Kidney capillary endothelial cell (primary cell): Measurements from ENCODE around the gene COPE.
"Not testable (repeated sequence)": the region's sequence is repeated elsewhere in the genome, so short reads cannot be mapped to it uniquely, and the experiment has no call there.

Source experiments
- DNase-seq: peaks from one replicate; pipeline ENCODE4 v3.0.0-alpha.2; 2018; ENCODE audit warnings: low spot score

The COPE gene

DNA sequence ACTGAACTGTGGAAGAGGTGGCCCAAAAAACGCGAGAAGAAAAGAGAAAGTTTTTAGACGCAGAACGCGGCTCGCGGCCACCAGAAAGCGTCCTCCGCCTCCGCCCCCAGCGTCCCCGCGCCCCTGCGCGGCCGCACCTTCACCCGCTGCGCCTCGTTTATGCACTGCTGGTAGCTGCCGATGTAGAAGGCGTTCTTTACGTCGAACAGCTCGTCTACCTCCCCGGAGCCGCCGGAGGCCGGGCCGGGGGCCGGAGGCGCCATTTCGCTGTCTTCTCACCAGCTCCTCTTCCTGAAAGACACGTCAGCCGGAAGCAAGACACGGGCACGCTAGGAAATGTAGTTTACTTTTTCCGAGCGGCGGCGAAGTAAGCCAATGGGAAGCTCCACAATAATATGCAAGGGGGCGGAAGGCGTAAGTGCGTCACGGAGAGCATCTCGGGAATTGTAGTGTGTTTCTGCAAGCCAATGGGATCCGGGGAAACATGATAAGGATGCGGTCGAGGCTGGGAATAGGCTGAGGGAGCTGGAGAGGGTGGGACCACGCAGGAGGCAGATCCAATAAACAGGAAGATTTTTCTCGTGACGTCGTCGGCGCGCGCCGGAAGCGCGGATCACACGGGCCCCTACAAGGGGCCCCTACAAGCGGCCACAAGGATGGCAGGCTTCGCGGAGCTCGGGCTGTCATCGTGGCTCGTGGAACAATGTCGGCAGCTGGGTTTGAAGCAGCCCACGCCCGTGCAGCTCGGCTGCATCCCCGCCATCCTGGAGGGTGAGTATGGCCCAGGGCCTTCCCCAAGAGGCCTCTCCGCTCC lies at the start of gene COPE, which contains the start of gene DDX49:
Gene COPE (minus strand): TSS at position 302 of the 814 bp plus-strand sequence. CDS start 39 bp downstream, at position 263.
Gene DDX49 (plus strand): TSS at position 630 of the 814 bp plus-strand sequence. CDS start 27 bp downstream, at position 657.
- DNase-seq = peak; percentile 100

DNA sequence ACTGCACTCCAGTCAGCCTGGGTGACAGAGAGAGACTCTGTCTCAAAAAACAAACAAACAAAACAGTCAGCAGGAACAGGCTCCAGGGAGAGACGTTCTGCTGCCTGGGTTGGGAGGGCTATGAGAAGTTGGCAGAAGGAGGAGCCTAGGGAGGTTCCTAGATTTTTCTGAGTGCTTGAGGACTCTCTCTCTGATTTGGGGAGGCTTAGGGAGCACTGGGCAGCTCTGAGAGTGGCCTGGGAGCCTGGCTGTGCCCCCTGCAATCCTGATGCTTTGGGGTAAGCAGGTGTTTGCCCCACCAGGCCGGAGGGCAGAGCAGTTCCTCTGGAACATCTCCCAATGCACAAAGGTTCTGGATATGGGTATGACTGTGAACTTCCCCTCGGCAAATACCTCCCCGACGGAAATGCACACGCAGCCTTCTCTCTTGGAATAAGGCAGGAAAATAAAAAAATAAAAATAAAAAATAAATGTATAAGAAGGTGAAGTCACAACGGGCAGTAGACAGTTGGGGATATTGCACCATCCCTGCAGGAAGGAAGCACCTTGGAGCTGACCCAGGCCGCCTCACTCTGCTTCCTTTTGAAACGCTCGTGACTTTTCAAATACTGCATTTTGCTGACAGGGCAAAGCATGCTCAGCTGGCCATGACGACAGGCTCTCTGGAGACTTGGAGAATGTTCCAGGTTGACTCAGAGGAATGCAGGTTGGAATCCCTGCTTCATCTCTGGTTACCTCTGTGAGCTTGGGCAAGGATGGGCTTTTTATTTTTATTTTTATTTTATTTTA lies 48.4 kb upstream of the COPE start:
- DNase-seq = peak; percentile 95

DNA sequence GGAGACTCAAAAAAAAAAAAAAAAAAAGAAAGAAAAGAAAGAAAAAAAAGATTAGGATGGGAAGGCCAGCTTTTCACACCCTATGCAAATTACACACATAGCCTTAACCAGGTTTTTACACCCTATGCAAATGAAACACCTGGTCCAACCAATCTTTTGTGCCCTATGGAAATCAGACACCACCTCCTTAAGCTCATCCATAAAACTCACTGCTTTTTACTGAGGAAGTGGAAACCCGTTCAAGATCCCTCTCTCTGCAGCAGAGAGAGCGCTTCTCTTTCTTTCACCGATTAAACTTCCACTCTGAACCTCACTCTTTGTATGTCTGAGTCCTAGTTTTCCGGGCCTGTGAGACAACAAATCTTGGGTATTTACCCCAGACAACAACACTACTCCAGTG lies 47.1 kb upstream of the COPE start:
- DNase-seq = no peak

DNA sequence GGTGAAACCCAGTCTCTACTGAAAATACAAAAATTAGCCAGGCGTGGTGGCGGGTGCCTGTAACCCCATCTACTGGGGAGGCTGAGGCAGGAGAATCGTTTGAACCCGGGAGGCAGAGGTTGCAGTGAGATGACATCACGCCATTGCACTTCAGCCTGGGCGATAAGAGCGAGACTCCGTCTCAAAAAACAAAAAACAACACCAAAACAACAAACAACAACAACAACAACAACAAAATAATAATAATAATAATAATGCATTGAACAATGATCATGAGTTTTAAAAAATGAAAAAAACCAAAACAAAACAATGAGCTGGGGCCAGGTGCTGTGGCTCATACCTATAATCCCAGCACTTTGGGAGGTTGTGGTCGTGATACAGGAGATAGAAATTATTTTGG lies 44.9 kb upstream of the COPE start:
- DNase-seq = no peak

DNA sequence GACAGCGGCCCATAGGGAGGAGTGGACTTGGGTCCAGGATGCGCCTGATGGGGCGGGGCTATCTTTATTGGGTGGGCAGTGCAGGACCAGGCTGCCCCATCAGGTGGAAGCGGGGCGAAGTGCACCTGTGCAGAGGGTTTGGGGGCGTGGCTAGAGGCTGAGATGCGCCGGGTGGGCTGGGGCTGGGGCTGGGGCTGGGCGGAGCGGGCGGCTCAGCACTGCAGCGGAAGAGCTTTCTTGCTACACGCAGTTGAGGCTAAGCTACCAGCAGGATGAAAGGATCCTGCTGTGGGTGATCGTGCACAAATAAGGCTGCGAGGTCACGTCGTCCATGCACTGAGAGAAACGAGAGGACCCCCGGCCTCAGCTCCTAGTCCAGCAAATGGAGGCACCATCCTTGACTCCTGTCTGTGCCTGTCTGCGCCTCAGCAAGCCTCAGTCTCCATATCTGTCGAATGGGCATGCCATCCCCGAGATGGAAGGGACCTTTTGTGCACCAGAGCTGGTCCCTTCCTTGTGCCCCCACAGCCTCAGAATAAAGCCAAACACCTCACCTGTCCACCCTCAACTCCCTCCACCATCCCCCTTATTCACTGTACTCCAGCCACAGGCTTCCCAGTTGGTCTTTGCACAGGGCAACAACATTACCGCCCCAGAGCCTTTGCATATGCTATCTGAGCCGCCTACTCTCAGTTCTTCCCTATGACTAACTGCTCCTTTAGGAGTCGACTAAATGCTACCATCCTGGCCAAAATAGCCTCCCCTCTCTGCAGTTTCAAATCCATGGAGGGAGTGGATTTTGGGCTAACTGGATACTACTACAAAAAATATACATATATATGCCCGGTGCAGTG lies 42.8 kb upstream of the COPE start:
- no peak for DNase-seq

DNA sequence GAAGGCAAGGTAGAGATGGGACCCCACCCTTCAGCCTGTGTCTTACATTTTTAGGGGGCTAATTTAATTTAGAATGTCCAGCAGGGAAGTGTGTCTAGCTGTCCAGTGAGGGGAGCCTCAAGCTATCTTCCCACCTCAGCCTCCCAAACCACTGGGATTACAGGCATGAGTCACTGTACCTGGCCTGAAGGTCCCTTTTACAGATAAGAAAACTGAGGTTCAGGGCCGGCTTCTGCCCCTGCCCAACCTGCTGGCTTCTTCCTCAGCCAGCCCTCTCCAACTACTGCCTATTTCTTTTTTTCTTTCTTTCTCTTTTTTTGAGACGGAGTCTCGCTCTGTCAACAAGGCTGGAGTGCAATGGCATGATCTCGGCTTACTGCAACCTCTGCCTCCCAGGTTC lies 41.2 kb upstream of the COPE start:
- DNase-seq = no peak

DNA sequence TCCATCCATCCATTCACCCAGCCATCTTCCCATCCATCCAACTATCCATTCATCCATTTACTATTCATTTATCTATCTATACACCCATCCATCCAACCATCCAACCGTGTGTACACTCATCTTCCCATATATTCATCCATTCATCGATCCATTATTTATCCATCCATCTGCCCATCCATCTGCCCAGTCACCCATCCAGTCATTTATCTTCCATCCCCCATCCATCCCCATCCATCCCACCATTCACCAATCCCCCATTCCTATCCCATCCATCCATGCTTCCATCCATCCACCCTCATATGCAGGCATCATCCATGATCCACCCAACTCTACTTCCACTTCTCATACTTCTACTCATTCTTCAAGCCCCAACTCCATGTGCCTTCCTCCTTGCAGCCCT lies 35.9 kb upstream of the COPE start:
- DNase-seq = no peak

DNA sequence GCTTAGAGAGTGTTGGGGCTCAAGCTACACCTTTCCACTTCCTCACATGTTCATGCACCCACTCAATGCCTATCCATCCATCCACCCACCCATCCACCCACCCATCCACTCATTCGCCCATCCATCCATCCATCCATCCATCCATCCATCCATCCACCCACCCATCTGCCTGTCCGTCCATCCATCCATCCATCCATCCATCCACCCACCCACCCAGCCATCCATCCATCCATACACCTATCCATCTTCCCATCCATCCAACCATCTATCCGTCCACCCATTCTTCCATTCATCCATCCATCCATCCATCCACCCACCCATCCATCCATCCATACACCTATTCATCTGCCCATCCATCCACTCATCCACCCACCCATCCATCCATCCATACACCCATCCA lies 34.9 kb upstream of the COPE start:
- DNase-seq = no peak

DNA sequence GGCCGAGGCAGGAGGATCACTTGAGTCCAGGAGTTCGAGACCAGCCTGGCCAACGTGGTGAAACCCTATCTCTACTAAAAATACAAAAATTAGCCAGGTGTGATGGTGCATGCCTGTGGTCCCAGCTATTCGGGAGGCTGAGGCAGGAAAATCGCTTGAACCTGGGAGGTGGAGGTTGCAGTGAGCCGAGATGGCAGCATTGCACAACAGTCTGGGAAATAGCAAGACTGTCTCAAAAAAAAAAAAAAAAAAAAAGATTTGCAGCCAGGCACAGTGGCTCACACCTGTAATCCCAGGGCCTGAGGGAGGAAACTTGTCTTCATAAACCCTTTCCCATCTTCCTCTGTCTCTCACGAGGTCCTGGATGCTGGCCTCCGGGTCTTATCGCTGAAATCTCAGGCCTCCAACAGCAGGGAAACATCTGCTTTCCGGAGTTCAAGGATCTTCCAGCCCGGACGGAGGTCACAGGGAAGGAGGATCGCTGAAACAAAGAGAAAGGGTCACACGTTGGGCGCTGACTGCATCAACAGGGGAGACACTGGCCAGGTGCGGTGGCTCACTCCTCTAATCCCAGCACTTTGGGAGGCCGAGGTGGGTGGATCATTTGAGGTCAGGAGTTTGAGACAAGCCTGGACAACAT lies 33.3 kb upstream of the COPE start:
- not testable (repeated sequence) for DNase-seq

DNA sequence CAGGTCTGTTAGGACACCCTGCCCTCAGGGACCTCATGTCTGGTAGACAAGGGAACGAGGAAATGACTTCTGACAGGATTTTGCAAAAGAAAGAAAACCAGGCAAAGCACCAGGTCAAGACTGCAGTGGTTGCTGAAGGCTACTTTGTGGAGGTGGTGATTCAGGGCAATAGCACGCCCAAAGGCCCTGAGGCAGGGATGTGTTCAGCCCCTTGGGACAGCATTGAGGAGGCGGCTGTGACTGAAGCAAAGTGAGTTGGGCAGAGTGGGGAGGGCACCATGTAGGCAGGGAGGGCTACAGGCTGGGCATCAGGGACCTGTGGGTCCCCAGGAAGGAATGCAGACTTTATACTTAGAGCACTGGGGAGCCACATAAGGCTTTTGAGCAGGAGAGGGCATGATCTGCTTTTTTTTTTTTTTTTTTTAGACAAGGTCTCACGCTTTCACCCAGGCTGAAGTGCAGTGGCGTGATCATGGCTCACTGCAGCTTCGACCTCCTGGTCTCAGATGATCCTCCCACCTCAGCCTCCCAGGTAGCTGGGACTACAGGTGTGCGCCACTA lies 32.6 kb upstream of the COPE start:
- DNase-seq = no peak

DNA sequence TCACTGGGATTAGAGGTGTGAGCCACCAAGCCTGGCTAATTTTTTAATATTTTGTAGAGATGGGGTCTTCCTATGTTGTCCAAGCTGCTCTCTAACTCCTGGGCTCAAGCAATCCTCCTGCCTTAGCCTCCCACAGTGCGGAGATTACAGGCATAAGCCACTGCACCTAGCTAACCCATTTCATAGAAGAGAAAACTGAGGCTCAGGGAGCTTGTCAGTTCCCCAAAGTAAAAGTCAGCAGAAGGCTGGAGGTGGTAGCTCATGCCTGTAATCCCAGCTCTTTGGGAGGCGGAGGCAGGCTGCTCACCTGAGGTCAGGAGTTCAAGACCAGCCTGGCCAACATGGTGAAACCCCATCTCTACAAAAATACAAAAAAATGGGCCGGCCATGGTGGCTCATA lies 30.7 kb upstream of the COPE start:
- DNase-seq = no peak

DNA sequence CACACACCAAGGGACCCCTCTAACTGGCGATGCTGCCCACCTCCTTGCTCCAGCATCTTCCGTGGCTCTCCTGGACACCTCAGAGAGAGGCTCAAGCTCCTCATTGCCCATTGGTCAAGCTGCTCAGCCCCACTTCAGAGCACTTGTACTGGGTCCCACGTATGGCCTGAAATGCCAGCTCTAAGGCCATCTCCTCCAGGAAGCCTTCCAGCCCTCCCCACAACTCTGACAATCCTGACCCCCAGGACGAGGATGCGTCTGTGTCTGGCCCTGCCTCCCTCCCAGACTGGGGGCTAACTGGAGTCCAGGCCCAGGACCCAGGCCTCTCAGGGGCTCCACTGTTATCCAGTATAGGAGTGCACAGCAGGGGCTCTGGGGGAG lies 29.8 kb upstream of the COPE start:
- no peak for DNase-seq

DNA sequence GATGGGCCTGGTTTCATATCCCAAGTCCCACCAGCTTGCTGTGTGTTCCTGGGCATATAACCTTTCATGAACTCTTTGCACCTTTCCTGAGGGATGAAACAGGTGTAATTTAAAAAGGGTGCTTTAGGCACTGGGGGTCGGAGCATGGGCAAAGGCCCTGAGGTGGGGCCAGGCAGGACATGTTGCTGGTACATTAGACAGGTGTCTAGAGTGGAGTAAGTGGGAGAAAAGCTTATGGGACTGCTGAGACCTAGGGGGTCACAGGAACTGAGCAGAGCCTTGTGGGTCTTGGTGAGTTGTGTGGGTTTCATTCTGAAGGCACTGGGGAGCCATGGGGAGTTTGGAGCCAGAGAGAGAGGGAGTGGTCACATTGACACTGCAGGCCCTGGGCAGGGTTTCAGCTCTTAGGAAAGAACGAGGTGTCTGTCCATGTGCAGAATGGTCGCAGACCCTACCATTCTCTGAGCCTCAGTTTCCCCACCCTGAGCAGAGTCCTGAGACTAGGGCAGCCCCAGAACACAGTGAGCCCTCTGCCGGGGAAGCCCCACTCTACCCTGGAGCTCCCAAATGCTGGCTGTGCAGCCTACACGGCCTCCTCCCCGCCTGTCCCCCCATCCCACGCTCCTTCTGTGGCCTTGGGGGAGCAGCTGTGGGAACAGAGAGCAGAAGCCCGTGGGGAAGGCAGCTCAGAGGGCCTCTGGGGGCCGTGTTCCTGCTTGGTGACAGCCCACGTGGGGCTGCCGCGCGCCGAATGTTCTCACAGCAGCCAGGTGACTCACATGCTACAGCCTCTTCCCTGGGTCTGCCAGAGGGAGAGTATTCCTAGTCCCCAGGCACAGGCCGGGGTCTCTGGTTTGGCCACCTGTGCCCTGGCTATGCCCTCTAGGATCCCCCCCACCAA lies 29.1 kb upstream of the COPE start:
- no peak for DNase-seq

DNA sequence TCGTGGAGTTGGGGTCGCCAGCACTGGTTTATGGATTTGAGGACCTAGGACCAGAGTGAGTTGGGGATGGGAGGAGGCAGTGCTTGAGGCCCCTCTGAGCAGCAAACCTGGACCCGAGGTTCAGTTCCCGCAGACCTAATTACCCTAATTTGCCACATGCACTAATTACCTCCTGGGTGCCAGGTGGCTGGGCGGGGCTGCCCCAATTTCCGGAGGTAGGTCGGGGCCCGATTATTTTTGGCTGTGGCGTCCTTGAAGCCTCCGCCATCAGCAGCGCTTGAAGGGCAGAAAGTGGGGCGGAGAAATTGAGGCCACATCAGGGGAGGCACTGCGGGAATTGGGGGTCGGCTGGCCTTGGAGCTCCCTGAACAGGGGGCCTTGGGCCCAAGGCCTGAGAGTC lies 27.7 kb upstream of the COPE start:
- no peak for DNase-seq

DNA sequence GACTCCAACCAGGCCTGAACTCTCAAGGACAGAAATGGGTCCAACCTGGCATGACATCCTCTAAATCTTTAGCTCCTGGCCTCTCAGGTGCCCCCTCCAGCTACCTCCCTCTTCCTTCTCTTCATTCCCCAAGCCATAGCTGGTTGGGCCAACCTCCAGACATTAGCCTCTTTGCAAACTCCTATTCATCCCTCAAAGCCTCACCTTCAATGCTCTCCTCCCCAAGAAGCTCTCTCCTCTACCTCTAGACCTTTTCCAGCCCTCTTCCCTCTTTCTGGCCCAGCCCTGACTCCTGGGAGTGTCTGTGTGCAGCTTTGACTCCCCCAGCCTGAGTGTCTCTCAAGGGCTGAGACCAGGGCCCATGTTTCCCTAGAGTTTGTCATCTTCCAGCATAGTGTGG lies 27.1 kb upstream of the COPE start:
- no peak for DNase-seq

DNA sequence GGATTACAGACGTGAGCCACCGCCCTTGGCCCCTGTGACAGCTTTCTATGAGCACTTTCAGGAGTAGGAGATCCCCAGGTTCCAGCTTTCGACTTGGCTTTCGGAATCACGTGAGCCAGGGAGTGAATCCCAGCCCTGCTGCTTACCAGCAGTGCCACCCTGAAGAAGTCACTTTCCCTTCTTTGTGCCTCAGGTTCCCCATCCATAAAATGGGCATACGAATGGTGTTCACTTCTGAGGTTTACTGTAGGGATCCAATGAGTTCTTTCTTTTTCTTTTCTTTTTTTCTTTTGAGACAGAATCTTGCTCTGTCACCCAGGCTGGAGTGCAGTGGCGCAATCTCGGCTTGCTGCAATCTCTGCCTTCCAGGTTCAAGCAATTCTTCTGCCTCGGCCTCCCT lies 26.1 kb upstream of the COPE start:
- DNase-seq = no peak

DNA sequence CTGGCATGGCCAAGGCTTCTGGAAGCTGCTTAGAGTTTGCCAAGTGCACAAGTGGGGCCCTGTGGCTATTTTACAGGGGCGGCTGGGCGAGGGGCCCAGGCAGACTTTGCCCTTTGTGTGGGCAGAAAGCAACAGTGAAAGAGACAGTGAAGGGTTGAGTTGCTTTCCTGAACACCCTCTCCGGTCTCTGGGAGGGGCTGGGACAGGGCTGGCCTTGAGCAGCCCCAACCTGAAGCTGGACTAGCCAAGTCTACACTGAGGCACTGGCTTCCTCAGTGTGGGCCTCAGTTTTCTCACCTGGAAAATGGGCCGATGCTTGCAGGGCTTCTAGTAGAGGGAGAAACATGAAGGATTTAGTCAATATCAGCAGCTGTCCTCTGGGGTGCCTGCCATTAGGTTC lies 24.3 kb upstream of the COPE start:
- DNase-seq = no peak

DNA sequence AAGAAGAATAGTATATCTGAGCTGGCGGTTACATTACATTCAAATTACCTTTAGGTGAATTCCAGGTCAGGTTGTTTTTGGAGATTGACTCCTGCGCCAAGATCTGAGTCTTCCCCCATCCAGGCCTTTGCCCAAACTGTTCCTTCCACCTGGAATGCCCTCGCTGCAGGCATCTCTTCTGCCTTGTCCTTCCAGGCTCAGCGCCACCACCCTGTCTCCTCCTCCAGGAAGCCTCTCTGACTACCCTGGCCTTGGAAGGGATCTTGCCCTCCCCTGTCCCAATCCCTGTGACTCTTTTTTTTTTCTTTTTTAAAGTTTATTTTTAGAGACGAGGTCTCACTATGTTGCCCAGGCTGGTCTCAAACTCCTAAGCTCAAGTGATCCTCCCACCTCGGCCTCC lies 23.5 kb upstream of the COPE start:
- no peak for DNase-seq

DNA sequence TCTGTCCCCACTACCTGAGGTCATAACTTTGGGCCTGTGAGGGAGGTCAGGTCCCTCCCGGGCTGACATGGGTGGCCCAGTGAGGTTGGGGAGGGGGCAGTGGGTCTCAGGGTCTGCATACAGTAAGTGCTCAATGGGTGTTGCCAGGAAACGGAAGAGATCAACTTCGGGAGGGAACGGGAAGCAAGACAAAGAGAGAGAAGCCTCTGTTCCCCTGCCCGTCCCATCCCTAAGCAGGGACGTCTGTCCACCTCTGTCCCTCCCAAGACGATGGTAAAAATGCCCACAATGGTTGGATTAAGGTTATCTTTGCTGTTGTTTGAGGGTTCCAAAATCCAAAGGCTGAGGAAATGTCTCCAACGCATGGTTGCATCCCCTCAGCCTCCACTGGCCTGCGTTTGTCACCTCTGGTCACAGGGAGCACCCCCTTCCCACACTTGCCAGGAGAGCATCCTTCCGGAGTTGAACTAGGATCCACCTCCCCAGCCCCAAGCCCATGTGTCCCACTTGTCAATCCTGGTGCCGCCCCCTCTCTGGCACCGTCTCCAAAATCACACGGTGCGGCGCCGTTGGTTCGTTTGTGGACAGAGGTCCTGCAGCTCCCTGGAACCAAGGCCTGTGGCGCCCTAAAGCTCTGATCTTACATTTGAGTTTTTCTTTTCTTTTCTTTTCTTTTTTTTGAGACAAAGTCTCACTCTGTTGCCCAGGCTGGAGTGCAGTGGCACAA lies 22.6 kb upstream of the COPE start:
- DNase-seq = no peak
